GM12878 (cell line): ENCODE data around the gene CCDC74B.
"Not testable (repeated sequence)": the region's sequence is repeated elsewhere in the genome, so short reads cannot be mapped to it uniquely, and the experiment has no call there.

Experiments
- EP300 ChIP-seq, 2 experiments: fragments of 150-350 bp in 1 of 2; IDR thresholded peaks; 2 replicates each; pipeline ENCODE4 v1.6.1; 2011 to 2012; ENCODE audit warnings: low read depth in 2 of 2, low read length in 2 of 2, borderline replicate concordance in 1 of 2, improper control_type of control experiment in 1 of 2, inconsistent platforms in 1 of 2; ENCODE audit not compliant: control insufficient read depth in 1 of 2
- GABPA ChIP-seq: IDR thresholded peaks from 2 replicates; pipeline ENCODE4 v1.6.1; 2014; ENCODE audit warnings: antibody characterized with exemption, low read depth, mild to moderate bottlenecking, inconsistent platforms
- HDAC6 ChIP-seq: fragments of 200-600 bp; sonication (generic); IDR thresholded peaks from one replicate; pipeline ENCODE4 v1.8.0; 2017; ENCODE audit warnings: antibody characterized with exemption; ENCODE audit not compliant: unreplicated experiment
- JUND ChIP-seq: IDR thresholded peaks from 2 replicates; pipeline ENCODE4 v1.6.1; 2012; ENCODE audit warnings: low read depth, mild to moderate bottlenecking, low read length, improper control_type of control experiment, moderate library complexity
- KDM1A ChIP-seq: fragments of 200-600 bp; sonication (generic); IDR thresholded peaks from 2 replicates; pipeline ENCODE4 v1.6.1; 2016; ENCODE audit warnings: borderline replicate concordance
- SP1 ChIP-seq: IDR thresholded peaks from one replicate; pipeline ENCODE4 v1.6.1; 2011; ENCODE audit warnings: low read depth, low read length
- TARDBP ChIP-seq: IDR thresholded peaks from 2 replicates; pipeline ENCODE4 v1.6.1; 2016; ENCODE audit warnings: borderline replicate concordance
- ZNF622 ChIP-seq: fragments of 450-650 bp; IDR thresholded peaks from 2 replicates; pipeline ENCODE4 v1.6.1; 2017; ENCODE audit warnings: mild to moderate bottlenecking, inconsistent platforms
- TF ChIP-seq, protein P1 (sequence below), 3 experiments: IDR thresholded peaks in 2 of 3; conservative IDR thresholded peaks in 1 of 3; 2 replicates each; pipeline ENCODE4 v1.5.1; 2011; ENCODE audit warnings: low read depth in 3 of 3, low read length in 3 of 3, mild to moderate bottlenecking in 3 of 3, control low read depth in 2 of 3, moderate library complexity in 2 of 3, inconsistent platforms in 1 of 3, mixed read lengths in 1 of 3; ENCODE audit not compliant: control insufficient read depth in 2 of 3, insufficient read depth in 1 of 3; ENCODE audit errors: extremely low read depth in 1 of 3
- TF ChIP-seq, protein P2 (sequence below): fragments of 450-650 bp; IDR thresholded peaks from 2 replicates; pipeline ENCODE4 v1.6.1; 2016; ENCODE audit warnings: mild to moderate bottlenecking, moderate library complexity, borderline replicate concordance
- TF ChIP-seq, protein P3 (sequence below): fragments of 450-650 bp; IDR thresholded peaks from 2 replicates; pipeline ENCODE4 v1.6.1; 2017; ENCODE audit warnings: mild to moderate bottlenecking
- TF ChIP-seq, protein P4 (sequence below): fragments of 450-650 bp; IDR thresholded peaks from 2 replicates; pipeline ENCODE4 v1.6.1; 2017; ENCODE audit warnings: mild to moderate bottlenecking, moderate library complexity

DNA sequence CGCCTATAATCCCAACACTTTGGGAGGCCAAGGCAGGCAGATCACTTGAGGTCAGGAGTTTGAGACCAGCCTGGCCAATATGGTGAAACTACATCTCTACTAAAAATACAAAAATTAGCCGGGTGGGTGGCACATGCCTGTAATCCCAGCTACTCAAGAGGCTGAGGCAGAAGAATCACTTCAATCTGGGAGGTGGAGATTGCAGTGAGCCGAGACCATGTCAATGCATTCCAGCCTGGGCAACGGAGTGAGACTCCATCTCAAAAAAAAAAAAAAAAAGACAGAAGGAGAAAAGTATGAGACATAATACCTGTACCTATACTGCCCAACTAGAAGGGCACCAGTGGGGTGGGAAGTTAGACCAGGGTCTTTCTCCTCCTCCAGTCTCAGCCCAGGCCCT, 14.5 kb upstream of the CCDC74B start:
- TF ChIP-seq, protein P1, sequence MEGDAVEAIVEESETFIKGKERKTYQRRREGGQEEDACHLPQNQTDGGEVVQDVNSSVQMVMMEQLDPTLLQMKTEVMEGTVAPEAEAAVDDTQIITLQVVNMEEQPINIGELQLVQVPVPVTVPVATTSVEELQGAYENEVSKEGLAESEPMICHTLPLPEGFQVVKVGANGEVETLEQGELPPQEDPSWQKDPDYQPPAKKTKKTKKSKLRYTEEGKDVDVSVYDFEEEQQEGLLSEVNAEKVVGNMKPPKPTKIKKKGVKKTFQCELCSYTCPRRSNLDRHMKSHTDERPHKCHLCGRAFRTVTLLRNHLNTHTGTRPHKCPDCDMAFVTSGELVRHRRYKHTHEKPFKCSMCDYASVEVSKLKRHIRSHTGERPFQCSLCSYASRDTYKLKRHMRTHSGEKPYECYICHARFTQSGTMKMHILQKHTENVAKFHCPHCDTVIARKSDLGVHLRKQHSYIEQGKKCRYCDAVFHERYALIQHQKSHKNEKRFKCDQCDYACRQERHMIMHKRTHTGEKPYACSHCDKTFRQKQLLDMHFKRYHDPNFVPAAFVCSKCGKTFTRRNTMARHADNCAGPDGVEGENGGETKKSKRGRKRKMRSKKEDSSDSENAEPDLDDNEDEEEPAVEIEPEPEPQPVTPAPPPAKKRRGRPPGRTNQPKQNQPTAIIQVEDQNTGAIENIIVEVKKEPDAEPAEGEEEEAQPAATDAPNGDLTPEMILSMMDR (IDR thresholded peaks at IDR 0.05 in 2 of 3, conservative IDR thresholded peaks at IDR 0.05 in 1 of 3; ENCODE audit: control insufficient read depth in 2 of 3, extremely low read depth in 1 of 3, insufficient read depth in 1 of 3, low read depth in 3 of 3, low read length in 3 of 3) = not testable (repeated sequence)
- not testable (repeated sequence) for TF ChIP-seq TARDBP; ZNF622; JUND; SP1; EP300 (IDR thresholded peaks at IDR 0.05; ENCODE audit: borderline replicate concordance in 1 of 2, control insufficient read depth in 1 of 2, low read depth in 2 of 2, low read length in 2 of 2); HDAC6; KDM1A; GABPA
- TF ChIP-seq, protein P2, sequence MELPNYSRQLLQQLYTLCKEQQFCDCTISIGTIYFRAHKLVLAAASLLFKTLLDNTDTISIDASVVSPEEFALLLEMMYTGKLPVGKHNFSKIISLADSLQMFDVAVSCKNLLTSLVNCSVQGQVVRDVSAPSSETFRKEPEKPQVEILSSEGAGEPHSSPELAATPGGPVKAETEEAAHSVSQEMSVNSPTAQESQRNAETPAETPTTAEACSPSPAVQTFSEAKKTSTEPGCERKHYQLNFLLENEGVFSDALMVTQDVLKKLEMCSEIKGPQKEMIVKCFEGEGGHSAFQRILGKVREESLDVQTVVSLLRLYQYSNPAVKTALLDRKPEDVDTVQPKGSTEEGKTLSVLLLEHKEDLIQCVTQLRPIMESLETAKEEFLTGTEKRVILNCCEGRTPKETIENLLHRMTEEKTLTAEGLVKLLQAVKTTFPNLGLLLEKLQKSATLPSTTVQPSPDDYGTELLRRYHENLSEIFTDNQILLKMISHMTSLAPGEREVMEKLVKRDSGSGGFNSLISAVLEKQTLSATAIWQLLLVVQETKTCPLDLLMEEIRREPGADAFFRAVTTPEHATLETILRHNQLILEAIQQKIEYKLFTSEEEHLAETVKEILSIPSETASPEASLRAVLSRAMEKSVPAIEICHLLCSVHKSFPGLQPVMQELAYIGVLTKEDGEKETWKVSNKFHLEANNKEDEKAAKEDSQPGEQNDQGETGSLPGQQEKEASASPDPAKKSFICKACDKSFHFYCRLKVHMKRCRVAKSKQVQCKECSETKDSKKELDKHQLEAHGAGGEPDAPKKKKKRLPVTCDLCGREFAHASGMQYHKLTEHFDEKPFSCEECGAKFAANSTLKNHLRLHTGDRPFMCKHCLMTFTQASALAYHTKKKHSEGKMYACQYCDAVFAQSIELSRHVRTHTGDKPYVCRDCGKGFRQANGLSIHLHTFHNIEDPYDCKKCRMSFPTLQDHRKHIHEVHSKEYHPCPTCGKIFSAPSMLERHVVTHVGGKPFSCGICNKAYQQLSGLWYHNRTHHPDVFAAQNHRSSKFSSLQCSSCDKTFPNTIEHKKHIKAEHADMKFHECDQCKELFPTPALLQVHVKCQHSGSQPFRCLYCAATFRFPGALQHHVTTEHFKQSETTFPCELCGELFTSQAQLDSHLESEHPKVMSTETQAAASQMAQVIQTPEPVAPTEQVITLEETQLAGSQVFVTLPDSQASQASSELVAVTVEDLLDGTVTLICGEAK = not testable (repeated sequence)
- TF ChIP-seq, protein P3, sequence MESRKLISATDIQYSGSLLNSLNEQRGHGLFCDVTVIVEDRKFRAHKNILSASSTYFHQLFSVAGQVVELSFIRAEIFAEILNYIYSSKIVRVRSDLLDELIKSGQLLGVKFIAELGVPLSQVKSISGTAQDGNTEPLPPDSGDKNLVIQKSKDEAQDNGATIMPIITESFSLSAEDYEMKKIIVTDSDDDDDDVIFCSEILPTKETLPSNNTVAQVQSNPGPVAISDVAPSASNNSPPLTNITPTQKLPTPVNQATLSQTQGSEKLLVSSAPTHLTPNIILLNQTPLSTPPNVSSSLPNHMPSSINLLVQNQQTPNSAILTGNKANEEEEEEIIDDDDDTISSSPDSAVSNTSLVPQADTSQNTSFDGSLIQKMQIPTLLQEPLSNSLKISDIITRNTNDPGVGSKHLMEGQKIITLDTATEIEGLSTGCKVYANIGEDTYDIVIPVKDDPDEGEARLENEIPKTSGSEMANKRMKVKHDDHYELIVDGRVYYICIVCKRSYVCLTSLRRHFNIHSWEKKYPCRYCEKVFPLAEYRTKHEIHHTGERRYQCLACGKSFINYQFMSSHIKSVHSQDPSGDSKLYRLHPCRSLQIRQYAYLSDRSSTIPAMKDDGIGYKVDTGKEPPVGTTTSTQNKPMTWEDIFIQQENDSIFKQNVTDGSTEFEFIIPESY = not testable (repeated sequence)
- TF ChIP-seq, protein P4, sequence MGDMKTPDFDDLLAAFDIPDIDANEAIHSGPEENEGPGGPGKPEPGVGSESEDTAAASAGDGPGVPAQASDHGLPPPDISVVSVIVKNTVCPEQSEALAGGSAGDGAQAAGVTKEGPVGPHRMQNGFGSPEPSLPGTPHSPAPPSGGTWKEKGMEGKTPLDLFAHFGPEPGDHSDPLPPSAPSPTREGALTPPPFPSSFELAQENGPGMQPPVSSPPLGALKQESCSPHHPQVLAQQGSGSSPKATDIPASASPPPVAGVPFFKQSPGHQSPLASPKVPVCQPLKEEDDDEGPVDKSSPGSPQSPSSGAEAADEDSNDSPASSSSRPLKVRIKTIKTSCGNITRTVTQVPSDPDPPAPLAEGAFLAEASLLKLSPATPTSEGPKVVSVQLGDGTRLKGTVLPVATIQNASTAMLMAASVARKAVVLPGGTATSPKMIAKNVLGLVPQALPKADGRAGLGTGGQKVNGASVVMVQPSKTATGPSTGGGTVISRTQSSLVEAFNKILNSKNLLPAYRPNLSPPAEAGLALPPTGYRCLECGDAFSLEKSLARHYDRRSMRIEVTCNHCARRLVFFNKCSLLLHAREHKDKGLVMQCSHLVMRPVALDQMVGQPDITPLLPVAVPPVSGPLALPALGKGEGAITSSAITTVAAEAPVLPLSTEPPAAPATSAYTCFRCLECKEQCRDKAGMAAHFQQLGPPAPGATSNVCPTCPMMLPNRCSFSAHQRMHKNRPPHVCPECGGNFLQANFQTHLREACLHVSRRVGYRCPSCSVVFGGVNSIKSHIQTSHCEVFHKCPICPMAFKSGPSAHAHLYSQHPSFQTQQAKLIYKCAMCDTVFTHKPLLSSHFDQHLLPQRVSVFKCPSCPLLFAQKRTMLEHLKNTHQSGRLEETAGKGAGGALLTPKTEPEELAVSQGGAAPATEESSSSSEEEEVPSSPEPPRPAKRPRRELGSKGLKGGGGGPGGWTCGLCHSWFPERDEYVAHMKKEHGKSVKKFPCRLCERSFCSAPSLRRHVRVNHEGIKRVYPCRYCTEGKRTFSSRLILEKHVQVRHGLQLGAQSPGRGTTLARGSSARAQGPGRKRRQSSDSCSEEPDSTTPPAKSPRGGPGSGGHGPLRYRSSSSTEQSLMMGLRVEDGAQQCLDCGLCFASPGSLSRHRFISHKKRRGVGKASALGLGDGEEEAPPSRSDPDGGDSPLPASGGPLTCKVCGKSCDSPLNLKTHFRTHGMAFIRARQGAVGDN = not testable (repeated sequence)
